HepG2 (cell line): Measurements from ENCODE around the gene SECTM1. TPM values are rescaled to one million over a fixed set of nuclear protein-coding genes. Genes with fewer than 3 reads are reported as not detected.

ENCODE experiments used
- CERS6 ChIP-seq: sonication (generic); formaldehyde crosslinking; IDR thresholded peaks from 2 replicates; pipeline ENCODE4 v1.5.0; 2020; ENCODE audit warnings: missing genetic modification reagents
- E2F2 ChIP-seq: sonication (generic); formaldehyde crosslinking; IDR thresholded peaks from 2 replicates; pipeline ENCODE4 v1.4.0; 2020; ENCODE audit warnings: missing genetic modification reagents, borderline replicate concordance
- HNF1A ChIP-seq, 2 experiments: sonication (generic) in 1 of 2; formaldehyde crosslinking in 1 of 2; IDR thresholded peaks; 2 replicates each; pipeline versions ENCODE4 v1.4.0 to v1.6.1; 2016 to 2020; ENCODE audit warnings: borderline replicate concordance in 1 of 2, low read depth in 1 of 2, mild to moderate bottlenecking in 1 of 2, missing genetic modification reagents in 1 of 2
- KDM4B ChIP-seq: sonication (generic); formaldehyde crosslinking; IDR thresholded peaks from 2 replicates; pipeline ENCODE4 v1.4.0; 2020; ENCODE audit warnings: missing genetic modification reagents
- MEIS1 ChIP-seq: sonication (generic); formaldehyde crosslinking; IDR thresholded peaks from 2 replicates; pipeline ENCODE4 v1.9.0; 2021; ENCODE audit warnings: mild to moderate bottlenecking, missing genetic modification reagents, moderate library complexity, borderline replicate concordance
- NFE2L1 ChIP-seq: sonication (generic); formaldehyde crosslinking; IDR thresholded peaks from 2 replicates; pipeline ENCODE4 v1.4.0; 2020; ENCODE audit warnings: missing genetic modification reagents, mild to moderate bottlenecking, borderline replicate concordance
- NFKBIZ ChIP-seq: IDR thresholded peaks from 2 replicates; pipeline ENCODE4 v1.6.1; 2018; ENCODE audit warnings: missing genetic modification reagents, missing compliant biosample characterization
- NR2C2 ChIP-seq: sonication (generic); formaldehyde crosslinking; IDR thresholded peaks from 2 replicates; pipeline ENCODE4 v1.4.0; 2020; ENCODE audit warnings: missing genetic modification reagents, mild to moderate bottlenecking, moderate library complexity, borderline replicate concordance
- PAX8 ChIP-seq: sonication (generic); formaldehyde crosslinking; IDR thresholded peaks from 2 replicates; pipeline ENCODE4 v1.8.0; 2022; ENCODE audit warnings: mild to moderate bottlenecking, missing genetic modification reagents, borderline replicate concordance
- RBAK ChIP-seq: sonication (generic); formaldehyde crosslinking; IDR thresholded peaks from 2 replicates; pipeline ENCODE4 v1.5.1; 2020; ENCODE audit warnings: mild to moderate bottlenecking, missing genetic modification reagents
- SRY ChIP-seq: sonication (generic); formaldehyde crosslinking; IDR thresholded peaks from 2 replicates; pipeline ENCODE4 v1.8.0; 2022; ENCODE audit warnings: mild to moderate bottlenecking, missing genetic modification reagents
- ZBTB26 ChIP-seq: IDR thresholded peaks from 2 replicates; pipeline ENCODE4 v1.6.1; 2016; ENCODE audit warnings: missing compliant biosample characterization, missing genetic modification reagents, borderline replicate concordance
- ZBTB8A ChIP-seq: sonication (generic); formaldehyde crosslinking; IDR thresholded peaks from 2 replicates; pipeline ENCODE4 v1.4.0; 2020; ENCODE audit warnings: mild to moderate bottlenecking, low read depth, missing genetic modification reagents, borderline replicate concordance
- ZC3H13 ChIP-seq: sonication (generic); formaldehyde crosslinking; IDR thresholded peaks from 2 replicates; pipeline ENCODE4 v1.8.1; 2023; ENCODE audit warnings: mild to moderate bottlenecking, missing genetic modification reagents, moderate library complexity
- ZFP62 ChIP-seq: sonication (generic); formaldehyde crosslinking; IDR thresholded peaks from 2 replicates; pipeline ENCODE4 v1.4.0; 2020; ENCODE audit warnings: missing genetic modification reagents
- ZNF580 ChIP-seq: IDR thresholded peaks from 2 replicates; pipeline ENCODE4 v1.6.1; 2016; ENCODE audit warnings: low read depth, borderline replicate concordance
- ZNF75D ChIP-seq: sonication (generic); formaldehyde crosslinking; IDR thresholded peaks from 2 replicates; pipeline ENCODE4 v1.8.1; 2023; ENCODE audit warnings: missing genetic modification reagents, mild to moderate bottlenecking, borderline replicate concordance
- ZNF850 ChIP-seq: sonication (generic); formaldehyde crosslinking; conservative IDR thresholded peaks from 2 replicates; pipeline ENCODE4 v1.9.0; 2021; ENCODE audit warnings: mild to moderate bottlenecking, missing genetic modification reagents
- ZNF878 ChIP-seq: sonication (generic); formaldehyde crosslinking; IDR thresholded peaks from 2 replicates; pipeline ENCODE4 v1.8.1; 2023; ENCODE audit warnings: mild to moderate bottlenecking, missing genetic modification reagents, moderate library complexity
- polyA plus RNA-seq, 8 experiments: library from polyadenylated mRNA; depleted of rRNA in 3 of 8; stranded (reverse) in 7 of 8; unstranded in 1 of 8; fragments of >200 nt; fragmentation: Illumina TruSeq in 4 of 8; extraction: Trizol in 4 of 8; gene quantifications; 2 replicates each; pipeline versions ENCODE4 v1.2.1 to v1.2.3, GENCODE V29; 2011 to 2016; ENCODE audit warnings: low read depth in 4 of 8, missing spikeins in 1 of 8, mixed read lengths in 1 of 8; ENCODE audit not compliant: insufficient read depth in 1 of 8
- total RNA-seq, 5 experiments: library from RNA; depleted of rRNA; stranded (reverse); fragments of >200 nt; fragmentation: Illumina TruSeq; extraction: Trizol; gene quantifications; 2 replicates each; pipeline ENCODE4 v1.2.3, GENCODE V29; 2016; ENCODE audit warnings: low read depth in 1 of 5

SECTM1 gene
- total and polyA plus RNA-seq, 2 of the 13 experiments (the other 11 are each of a cell fraction or from before 2014, with no cell fraction given), result 3.5 to 5.3 TPM

GRCh38 chr17:82328141-82328993, 5.2 kb downstream of the SECTM1 start (continued):
- TF ChIP-seq HNF1A (IDR thresholded peaks at IDR 0.05; ENCODE audit: low read depth) (no peak; the same call in 1 of the 2 replicates), HNF1A (CRISPR knock-in tag; IDR thresholded peaks at IDR 0.05; ENCODE audit: borderline replicate concordance) (peak; percentile 79; the same call in 1 of the 2 replicates), ZNF878 (CRISPR knock-in tag) (no peak), NR2C2 (CRISPR knock-in tag) (peak; percentile 96), ZBTB8A (CRISPR knock-in tag) (no peak; the same call in 1 of the 2 replicates), CERS6 (CRISPR knock-in tag) (no peak), PAX8 (CRISPR knock-in tag) (no peak), ZNF580 (CRISPR knock-in tag) (peak; percentile 48; the same call in 1 of the 2 replicates), NFE2L1 (CRISPR knock-in tag) (no peak), KDM4B (CRISPR knock-in tag) (peak; percentile 46; the same call in 1 of the 2 replicates), ZNF850 (CRISPR knock-in tag) (no peak), E2F2 (CRISPR knock-in tag) (0 out of 2 replicates have a peak, but pooled peaks have one; percentile 39), ZBTB26 (CRISPR knock-in tag) (0 out of 2 replicates have a peak, but pooled peaks have one; percentile 39), SRY (CRISPR knock-in tag) (peak; percentile 96; the same call in 1 of the 2 replicates), ZNF75D (no peak), RBAK (CRISPR knock-in tag) (0 out of 2 replicates have a peak, but pooled peaks have one; percentile 72), NFKBIZ (CRISPR knock-in tag) (peak; percentile 85; the same call in 1 of the 2 replicates), ZC3H13 (CRISPR knock-in tag) (peak; percentile 80; the same call in 1 of the 2 replicates), ZFP62 (CRISPR knock-in tag) (no peak), MEIS1 (CRISPR knock-in tag) (peak; percentile 91)
